GM18526 (cell line): ENCODE measurements around the gene LRRK1.

Experiments
- POLR2A ChIP-seq: IDR thresholded peaks from 3 replicates; pipeline ENCODE4 v1.6.1; 2011; ENCODE audit not compliant: insufficient read length; ENCODE audit errors: extremely low read depth

The LRRK1 gene

GRCh38 chr15:100920516-100921135 lies 1.5 kb downstream of the LRRK1 start:
- TF ChIP-seq POLR2A = no peak

GRCh38 chr15:100922192-100923040 lies 3.3 kb downstream of the LRRK1 start:
- no peak for TF ChIP-seq POLR2A

DNA sequence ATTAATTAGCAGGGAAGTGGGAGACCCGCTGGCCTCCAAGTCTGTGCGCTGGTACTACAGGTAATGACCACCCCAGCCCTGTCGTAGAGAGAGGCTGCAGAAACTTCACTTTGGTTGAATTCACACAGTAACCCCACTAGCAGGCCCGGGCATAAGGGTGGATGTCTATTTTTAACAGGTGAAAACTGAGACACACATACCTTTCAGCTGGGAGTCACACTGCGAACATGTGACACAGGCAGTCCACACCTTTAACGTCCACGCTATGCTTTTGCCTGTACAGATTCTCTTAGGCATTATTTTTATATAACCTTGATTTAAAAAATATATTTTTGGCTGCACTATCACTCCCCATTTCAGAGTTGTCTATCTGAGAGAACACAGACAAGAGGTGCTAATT lies 3.9 kb downstream of the LRRK1 start:
- no peak for TF ChIP-seq POLR2A

DNA sequence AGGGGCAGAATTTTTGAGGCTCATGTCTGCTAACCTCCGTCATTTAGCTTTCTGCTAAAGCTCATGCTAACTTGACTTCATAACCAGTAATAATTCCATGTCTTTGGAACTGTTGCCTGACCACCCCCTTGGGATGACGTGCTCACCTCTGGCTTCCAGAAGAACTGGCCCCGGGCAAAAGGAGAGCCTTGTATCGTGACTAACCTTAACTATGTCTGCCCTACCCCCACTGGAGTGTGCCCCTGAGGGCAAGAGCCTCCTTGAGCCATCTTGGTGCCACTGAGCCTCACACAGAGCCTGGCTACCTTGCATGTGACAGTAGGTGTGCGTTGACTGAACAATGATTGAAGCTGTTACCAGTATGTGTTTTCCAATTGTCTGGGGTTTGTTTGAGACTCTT lies 4.7 kb downstream of the LRRK1 start:
- no peak for TF ChIP-seq POLR2A

DNA sequence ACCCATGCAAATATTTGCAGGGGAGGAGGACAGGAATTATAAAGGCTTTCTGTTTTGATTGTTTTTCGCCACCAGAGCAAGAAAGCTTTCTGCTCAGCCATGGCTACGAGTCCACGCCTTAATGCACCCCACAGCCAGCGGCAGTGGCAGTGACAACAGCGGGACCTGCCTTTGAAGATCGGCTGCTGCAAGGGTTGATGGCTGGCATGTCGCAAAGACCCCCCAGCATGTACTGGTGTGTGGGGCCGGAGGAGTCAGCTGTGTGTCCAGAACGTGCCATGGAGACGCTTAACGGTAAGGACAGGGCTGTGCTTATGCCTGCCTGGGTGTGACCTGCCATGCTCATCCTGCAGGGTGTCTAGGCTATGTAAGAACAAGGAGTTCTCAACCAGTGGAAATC lies 5.3 kb downstream of the LRRK1 start:
- no peak for TF ChIP-seq POLR2A

DNA sequence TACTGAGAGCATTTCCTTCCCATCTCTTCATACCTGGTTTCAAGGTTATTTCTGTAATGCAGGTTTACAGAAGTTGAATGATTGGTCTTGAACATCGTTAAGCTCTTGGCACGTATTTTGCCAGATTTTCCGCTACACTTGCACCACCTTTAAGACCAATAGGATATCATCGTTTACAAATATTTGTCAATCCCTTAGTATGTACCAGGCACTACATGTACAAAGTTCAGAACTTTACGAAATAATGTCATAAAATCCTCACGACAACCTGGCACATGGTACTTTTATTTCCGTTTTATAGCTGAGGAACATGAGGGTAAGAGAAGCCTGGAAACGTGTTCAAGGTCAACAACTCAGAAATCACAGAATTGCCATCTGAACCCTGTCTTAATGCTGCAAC lies 6.3 kb downstream of the LRRK1 start:
- no peak for TF ChIP-seq POLR2A

- no peak for TF ChIP-seq POLR2A
These were observed 7.1 kb downstream of the LRRK1 start for GRCh38 chr15:100926258-100926657.

GRCh38 chr15:100926971-100927756 lies 8.0 kb downstream of the LRRK1 start:
- no peak for TF ChIP-seq POLR2A

GRCh38 chr15:100928632-100929280 lies 9.6 kb downstream of the LRRK1 start:
- no peak for TF ChIP-seq POLR2A

- TF ChIP-seq POLR2A = peak; percentile 25
These were observed 10.5 kb downstream of the LRRK1 start for GRCh38 chr15:100929641-100930042.

- no peak for TF ChIP-seq POLR2A
These were observed 11.2 kb downstream of the LRRK1 start for GRCh38 chr15:100930306-100930848.

DNA sequence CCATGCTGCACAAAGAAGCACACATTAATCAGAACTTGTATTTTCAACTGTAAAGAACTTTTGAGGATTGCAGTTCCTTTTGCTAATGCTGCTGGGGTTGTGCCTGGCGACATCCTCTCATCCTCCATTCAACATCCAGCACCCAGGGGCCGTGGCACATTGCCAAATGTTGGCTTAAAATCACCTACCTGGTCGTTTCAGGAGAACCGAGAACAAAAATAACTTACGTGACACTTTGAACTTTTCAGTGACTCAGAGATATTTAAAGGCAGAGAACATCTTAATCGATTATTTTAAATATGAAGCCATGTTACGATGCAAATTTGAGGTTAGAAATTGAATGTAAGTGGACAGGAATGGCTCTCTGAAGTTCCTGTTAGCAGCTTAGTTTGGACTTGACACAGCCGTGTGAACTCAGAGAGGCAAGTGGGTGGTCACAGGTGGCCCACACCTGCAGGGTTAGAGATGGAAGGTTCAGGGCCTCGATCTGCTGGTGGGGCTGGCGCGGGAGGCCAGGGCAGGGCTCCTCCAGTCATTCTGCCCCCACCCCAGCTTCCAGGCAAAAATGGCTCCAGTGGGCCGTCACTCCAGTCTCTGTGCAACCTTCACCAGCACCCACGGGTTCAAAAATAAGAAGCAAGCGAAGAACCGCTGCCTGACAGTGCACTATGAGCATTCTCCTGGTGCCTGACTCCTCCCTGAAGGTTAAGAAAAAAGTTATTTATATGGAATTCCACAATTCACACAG lies 12.2 kb downstream of the LRRK1 start:
- TF ChIP-seq POLR2A = peak; percentile 45

DNA sequence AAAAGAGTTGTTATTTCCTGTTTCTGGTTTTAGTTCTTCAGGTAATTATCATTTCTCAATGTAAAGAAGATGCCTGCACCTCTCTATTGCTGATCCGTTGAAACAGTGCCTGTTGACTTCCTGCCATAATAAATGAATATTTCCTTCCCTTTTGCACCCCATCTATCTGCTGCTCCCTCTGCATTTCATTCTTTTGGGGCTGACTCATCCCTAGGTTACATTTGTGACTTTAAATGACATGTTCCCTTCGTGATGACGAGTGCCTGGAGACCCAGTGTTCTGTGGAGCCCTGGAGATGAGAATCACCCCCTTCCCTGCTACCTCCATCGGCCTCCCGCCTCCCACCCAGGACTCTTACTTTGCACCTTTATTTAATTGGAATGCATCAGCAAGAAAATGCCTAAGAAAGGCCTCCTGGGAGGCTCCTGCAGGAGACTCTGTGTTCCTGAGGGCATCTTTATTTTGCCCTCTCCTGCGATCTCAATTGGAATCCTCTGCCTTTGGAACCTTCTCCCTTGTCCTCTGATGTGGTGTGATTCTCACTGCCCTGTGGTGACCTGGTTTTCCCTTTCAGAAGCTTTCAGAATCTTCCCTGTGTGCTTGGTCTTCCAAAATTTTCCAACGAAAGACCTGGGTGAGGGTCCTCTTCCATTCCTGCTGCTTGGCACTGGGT lies 13.7 kb downstream of the LRRK1 start:
- TF ChIP-seq POLR2A = no peak

- no peak for TF ChIP-seq POLR2A
These were observed 15.0 kb downstream of the LRRK1 start for GRCh38 chr15:100934166-100934565.
